ENCODE data around the gene FBLL1.

DNA sequence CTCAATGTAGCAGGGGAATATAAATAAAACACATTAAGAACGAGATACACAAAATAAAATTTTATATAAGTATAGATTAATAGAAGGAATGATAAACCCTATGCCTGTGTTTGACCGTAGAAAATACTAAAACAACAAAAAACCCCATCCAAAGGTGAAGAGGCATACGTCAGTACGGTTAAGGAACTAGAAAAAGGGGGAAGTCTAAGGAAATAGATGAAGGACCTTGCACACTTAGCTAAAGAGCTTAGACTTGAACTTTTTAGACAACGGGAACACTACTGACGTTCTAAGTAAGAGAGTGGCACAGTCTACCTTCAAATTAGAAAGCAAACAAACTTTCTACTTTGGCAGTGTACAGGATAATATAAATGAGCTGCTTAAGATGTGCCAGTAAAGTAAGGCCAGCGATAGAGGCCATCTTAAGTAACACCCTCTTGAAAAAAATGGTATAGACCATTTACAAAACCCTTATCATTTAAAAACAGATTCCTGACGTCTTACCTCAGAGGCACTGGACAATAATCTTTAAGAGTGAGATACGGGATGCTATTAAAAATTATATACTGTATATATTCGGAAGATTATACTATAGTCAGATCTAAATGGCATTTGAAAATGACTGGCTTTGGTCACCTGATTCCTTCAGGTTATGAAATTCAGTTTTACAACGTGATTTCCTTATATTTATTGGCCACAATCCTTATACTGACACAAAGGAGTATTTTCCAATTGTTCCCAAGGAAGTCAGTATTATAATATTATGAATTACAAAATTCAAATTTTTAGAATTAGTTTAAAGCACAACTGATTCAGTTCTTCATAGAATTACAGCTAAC, 41.6 kb downstream of the FBLL1 start:
- TF ChIP-seq, protein P1, sequence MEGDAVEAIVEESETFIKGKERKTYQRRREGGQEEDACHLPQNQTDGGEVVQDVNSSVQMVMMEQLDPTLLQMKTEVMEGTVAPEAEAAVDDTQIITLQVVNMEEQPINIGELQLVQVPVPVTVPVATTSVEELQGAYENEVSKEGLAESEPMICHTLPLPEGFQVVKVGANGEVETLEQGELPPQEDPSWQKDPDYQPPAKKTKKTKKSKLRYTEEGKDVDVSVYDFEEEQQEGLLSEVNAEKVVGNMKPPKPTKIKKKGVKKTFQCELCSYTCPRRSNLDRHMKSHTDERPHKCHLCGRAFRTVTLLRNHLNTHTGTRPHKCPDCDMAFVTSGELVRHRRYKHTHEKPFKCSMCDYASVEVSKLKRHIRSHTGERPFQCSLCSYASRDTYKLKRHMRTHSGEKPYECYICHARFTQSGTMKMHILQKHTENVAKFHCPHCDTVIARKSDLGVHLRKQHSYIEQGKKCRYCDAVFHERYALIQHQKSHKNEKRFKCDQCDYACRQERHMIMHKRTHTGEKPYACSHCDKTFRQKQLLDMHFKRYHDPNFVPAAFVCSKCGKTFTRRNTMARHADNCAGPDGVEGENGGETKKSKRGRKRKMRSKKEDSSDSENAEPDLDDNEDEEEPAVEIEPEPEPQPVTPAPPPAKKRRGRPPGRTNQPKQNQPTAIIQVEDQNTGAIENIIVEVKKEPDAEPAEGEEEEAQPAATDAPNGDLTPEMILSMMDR (IDR thresholded peaks at IDR 0.05) = no peak
- no peak for TF ChIP-seq POLR2A (IDR thresholded peaks at IDR 0.05)

Data from esophagus squamous epithelium (tissue), 4 donors.